HEK293T (cell line): ENCODE data around the gene ST6GALNAC4.

Source experiments
- ARNT ChIP-seq: fragments of 450-650 bp; IDR thresholded peaks from 2 replicates; pipeline ENCODE4 v1.6.1; 2017; ENCODE audit warnings: mild to moderate bottlenecking
- BHLHE40 ChIP-seq: fragments of 450-650 bp; IDR thresholded peaks from 2 replicates; pipeline ENCODE4 v1.6.1; 2016; ENCODE audit warnings: mild to moderate bottlenecking, moderate library complexity, borderline replicate concordance
- CTBP1 ChIP-seq: fragments of 450-650 bp; IDR thresholded peaks from 2 replicates; pipeline ENCODE4 v1.6.1; 2016; ENCODE audit warnings: borderline replicate concordance
- ELF4 ChIP-seq: fragments of 450-650 bp; IDR thresholded peaks from 2 replicates; pipeline ENCODE4 v1.6.1; 2017; ENCODE audit warnings: antibody characterized with exemption
- FOXA1 ChIP-seq: fragments of 450-650 bp; IDR thresholded peaks from 2 replicates; pipeline ENCODE4 v1.6.1; 2016; ENCODE audit warnings: mild to moderate bottlenecking
- FOXK2 ChIP-seq: fragments of 450-650 bp; IDR thresholded peaks from 2 replicates; pipeline ENCODE4 v1.6.1; 2016; ENCODE audit warnings: mild to moderate bottlenecking
- FOXM1 ChIP-seq: fragments of 450-650 bp; IDR thresholded peaks from 2 replicates; pipeline ENCODE4 v1.6.1; 2017; ENCODE audit warnings: mild to moderate bottlenecking, borderline replicate concordance
- HDGF ChIP-seq: fragments of 450-650 bp; IDR thresholded peaks from 2 replicates; pipeline ENCODE4 v1.6.1; 2017; ENCODE audit warnings: antibody characterized with exemption, borderline replicate concordance
- NFRKB ChIP-seq: fragments of 450-650 bp; IDR thresholded peaks from 2 replicates; pipeline ENCODE4 v1.6.1; 2016; ENCODE audit warnings: mild to moderate bottlenecking, moderate library complexity
- SP1 ChIP-seq: fragments of 450-650 bp; IDR thresholded peaks from 2 replicates; pipeline ENCODE4 v1.6.1; 2017
- SUZ12 ChIP-seq: fragments of 450-650 bp; IDR thresholded peaks from 2 replicates; pipeline ENCODE4 v1.6.1; 2016; ENCODE audit warnings: mild to moderate bottlenecking
- TARDBP ChIP-seq: fragments of 450-650 bp; IDR thresholded peaks from 2 replicates; pipeline ENCODE4 v1.6.1; 2016
- ZNF384 ChIP-seq: fragments of 450-650 bp; IDR thresholded peaks from 2 replicates; pipeline ENCODE4 v1.6.1; 2016
- TF ChIP-seq, protein P1 (sequence below): fragments of 450-650 bp; IDR thresholded peaks from 2 replicates; pipeline ENCODE4 v1.6.1; 2016

DNA sequence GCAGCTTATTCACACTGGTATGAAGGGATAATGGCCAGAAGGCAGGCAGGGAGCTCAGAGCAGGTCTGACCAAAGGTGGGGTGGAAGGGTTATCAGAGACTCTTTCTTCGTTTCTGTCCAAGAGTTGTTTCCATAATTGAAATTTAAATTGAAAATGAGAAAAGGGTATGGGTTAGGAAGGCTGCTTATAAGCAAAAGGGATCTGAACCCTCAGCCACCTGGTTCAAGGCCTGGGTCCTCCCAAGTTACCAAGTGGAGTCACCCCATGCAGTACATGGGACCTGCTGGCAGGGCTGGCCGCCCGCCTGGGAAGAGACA is 46.2 kb upstream of the ST6GALNAC4 start:
- TF ChIP-seq SP1 (no peak), FOXM1 (no peak), ZNF384 (no peak), FOXA1 (no peak), NFRKB (no peak), BHLHE40 (no peak), ELF4 (no peak), TARDBP (no peak), FOXK2 (no peak), HDGF (no peak), ARNT (no peak), SUZ12 (no peak), CTBP1 (no peak)
- TF ChIP-seq, protein P1, sequence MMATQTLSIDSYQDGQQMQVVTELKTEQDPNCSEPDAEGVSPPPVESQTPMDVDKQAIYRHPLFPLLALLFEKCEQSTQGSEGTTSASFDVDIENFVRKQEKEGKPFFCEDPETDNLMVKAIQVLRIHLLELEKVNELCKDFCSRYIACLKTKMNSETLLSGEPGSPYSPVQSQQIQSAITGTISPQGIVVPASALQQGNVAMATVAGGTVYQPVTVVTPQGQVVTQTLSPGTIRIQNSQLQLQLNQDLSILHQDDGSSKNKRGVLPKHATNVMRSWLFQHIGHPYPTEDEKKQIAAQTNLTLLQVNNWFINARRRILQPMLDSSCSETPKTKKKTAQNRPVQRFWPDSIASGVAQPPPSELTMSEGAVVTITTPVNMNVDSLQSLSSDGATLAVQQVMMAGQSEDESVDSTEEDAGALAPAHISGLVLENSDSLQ, result no peak
